Astrocyte (in vitro differentiated cells and primary cell): ENCODE measurements around the gene SNX8. TPM values are rescaled to one million over a fixed set of nuclear protein-coding genes. Genes with fewer than 3 reads are reported as not detected.

Experiments
- DNase-seq: peaks from one replicate; pipeline ENCODE4 v3.0.0-alpha.2; 2010; ENCODE audit warnings: low read depth
- FAIRE-seq: peaks from 2 replicates; lab custom pipeline; 2011; peaks lifted over from hg19 to GRCh38; lab: Jason Lieb, UNC
- H2AFZ ChIP-seq: 2 replicates; pipeline ENCODE4 v1.6.0; 2012; ENCODE audit warnings: low read depth, low read length, inconsistent platforms
- H3K27ac ChIP-seq: 2 replicates; pipeline ENCODE4 v1.5.1; 2011; ENCODE audit warnings: low read depth, low read length, inconsistent platforms
- H3K27me3 ChIP-seq: 2 replicates; pipeline ENCODE4 v1.6.0; 2011; ENCODE audit warnings: low read length, inconsistent platforms; ENCODE audit not compliant: insufficient read depth
- H3K36me3 ChIP-seq: 2 replicates; pipeline ENCODE4 v1.5.1; 2011; ENCODE audit warnings: low read length, inconsistent platforms; ENCODE audit not compliant: insufficient read depth
- H3K4me1 ChIP-seq: 2 replicates; pipeline ENCODE4 v1.5.1; 2011; ENCODE audit warnings: low read length, inconsistent platforms; ENCODE audit not compliant: insufficient read depth
- H3K4me2 ChIP-seq: 2 replicates; pipeline ENCODE4 v1.6.0; 2012; ENCODE audit warnings: low read length, inconsistent platforms
- H3K4me3 ChIP-seq: 2 replicates; pipeline ENCODE4 v1.5.1; 2011; ENCODE audit warnings: low read depth, mild to moderate bottlenecking, low read length, inconsistent platforms; ENCODE audit not compliant: insufficient read depth
- H3K79me2 ChIP-seq: 2 replicates; pipeline ENCODE4 v1.6.0; 2012; ENCODE audit warnings: mild to moderate bottlenecking, low read length, inconsistent platforms; ENCODE audit not compliant: insufficient read depth
- H3K9ac ChIP-seq: 2 replicates; pipeline ENCODE4 v1.6.0; 2012; ENCODE audit warnings: mild to moderate bottlenecking, low read length, inconsistent platforms
- H3K9me3 ChIP-seq: 2 replicates; pipeline ENCODE4 v1.5.1; 2012; ENCODE audit warnings: low read depth, mild to moderate bottlenecking, low read length, inconsistent platforms; ENCODE audit not compliant: insufficient read depth
- H4K20me1 ChIP-seq: 2 replicates; pipeline ENCODE4 v1.6.0; 2012; ENCODE audit warnings: low read length, inconsistent platforms; ENCODE audit not compliant: insufficient read depth
- H3K27ac Mint-ChIP-seq: one replicate; pipeline ENCODE4 v1.8.0; 2021; ENCODE audit warnings: mild to moderate bottlenecking, mixed read lengths; ENCODE audit not compliant: unreplicated experiment
- H3K27me3 Mint-ChIP-seq: one replicate; pipeline ENCODE4 v1.8.0; 2021; ENCODE audit warnings: low read depth, mixed read lengths; ENCODE audit not compliant: unreplicated experiment
- H3K36me3 Mint-ChIP-seq: one replicate; pipeline ENCODE4 v1.8.0; 2021; ENCODE audit warnings: low read depth, mixed read lengths; ENCODE audit not compliant: unreplicated experiment
- H3K4me1 Mint-ChIP-seq: one replicate; pipeline ENCODE4 v1.8.0; 2021; ENCODE audit warnings: low read depth, mixed read lengths; ENCODE audit not compliant: unreplicated experiment
- H3K4me3 Mint-ChIP-seq: one replicate; pipeline ENCODE4 v1.8.0; 2021; ENCODE audit warnings: mild to moderate bottlenecking, moderate library complexity, mixed read lengths; ENCODE audit not compliant: unreplicated experiment
- H3K9me3 Mint-ChIP-seq: one replicate; pipeline ENCODE4 v1.8.0; 2021; ENCODE audit warnings: mild to moderate bottlenecking, mixed read lengths; ENCODE audit not compliant: unreplicated experiment
- EZH2 ChIP-seq: IDR thresholded peaks from 2 replicates; pipeline ENCODE4 v1.6.1; 2012; ENCODE audit warnings: mild to moderate bottlenecking, low read length, inconsistent platforms; ENCODE audit not compliant: insufficient read depth
- total RNA-seq: library from RNA; stranded (reverse); gene quantifications from 2 replicates; pipeline ENCODE4 v1.2.1, GENCODE V29; 2021
- TF ChIP-seq, protein P1 (sequence below): IDR thresholded peaks from 2 replicates; pipeline ENCODE4 v1.5.1; 2011; ENCODE audit warnings: low read depth, mild to moderate bottlenecking, inconsistent platforms, low read length, moderate library complexity; ENCODE audit not compliant: insufficient read depth

Gene SNX8
- total RNA-seq, 1 donor from 2014 or later, result 28.9 TPM

DNA sequence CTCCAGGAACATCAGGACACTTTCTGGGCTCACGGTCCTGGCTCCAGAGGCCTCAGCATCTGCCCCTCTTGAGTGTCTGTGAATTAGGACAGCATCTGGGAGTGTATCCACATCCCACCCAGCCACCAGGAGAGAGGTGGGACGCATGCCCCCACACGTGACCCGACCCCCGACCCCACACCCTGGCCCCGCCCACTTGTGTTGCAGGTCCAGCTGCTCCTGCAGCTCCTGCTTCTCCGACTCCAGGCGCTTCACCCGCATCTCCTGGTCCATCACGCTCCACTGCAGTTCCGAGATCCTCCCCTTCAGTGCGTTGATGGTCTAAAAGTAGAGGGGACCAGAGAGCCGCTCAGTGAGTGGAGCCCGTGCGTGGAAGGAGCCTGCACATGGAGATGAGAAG lies 95.1 kb downstream of the SNX8 start:
- Histone ChIP-seq H2AFZ (no peak overlapping the region), H3K27me3 (no peaks in the 10 kb centered on the region), H3K4me2 (no peak overlapping the region), H3K79me2 (peaks cover 16% of the 10 kb centered on the region), H3K4me1 (no peaks in the 10 kb centered on the region), H4K20me1 (peaks cover 48% of the 10 kb centered on the region), H3K36me3 (peaks cover 16% of the 10 kb centered on the region), H3K27ac (no peak overlapping the region), H3K9ac (no peak overlapping the region), H3K4me3 (no peak overlapping the region), H3K9me3 (no peaks in the 10 kb centered on the region)
- DNase-seq, result no peak
- Mint-ChIP-seq H3K9me3 (no peaks in the 10 kb centered on the region), H3K4me3 (no peak overlapping the region), H3K36me3 (peaks cover 21% of the 10 kb centered on the region), H3K27me3 (no peaks in the 10 kb centered on the region), H3K27ac (no peak overlapping the region), H3K4me1 (no peaks in the 10 kb centered on the region)
- TF ChIP-seq, protein P1, sequence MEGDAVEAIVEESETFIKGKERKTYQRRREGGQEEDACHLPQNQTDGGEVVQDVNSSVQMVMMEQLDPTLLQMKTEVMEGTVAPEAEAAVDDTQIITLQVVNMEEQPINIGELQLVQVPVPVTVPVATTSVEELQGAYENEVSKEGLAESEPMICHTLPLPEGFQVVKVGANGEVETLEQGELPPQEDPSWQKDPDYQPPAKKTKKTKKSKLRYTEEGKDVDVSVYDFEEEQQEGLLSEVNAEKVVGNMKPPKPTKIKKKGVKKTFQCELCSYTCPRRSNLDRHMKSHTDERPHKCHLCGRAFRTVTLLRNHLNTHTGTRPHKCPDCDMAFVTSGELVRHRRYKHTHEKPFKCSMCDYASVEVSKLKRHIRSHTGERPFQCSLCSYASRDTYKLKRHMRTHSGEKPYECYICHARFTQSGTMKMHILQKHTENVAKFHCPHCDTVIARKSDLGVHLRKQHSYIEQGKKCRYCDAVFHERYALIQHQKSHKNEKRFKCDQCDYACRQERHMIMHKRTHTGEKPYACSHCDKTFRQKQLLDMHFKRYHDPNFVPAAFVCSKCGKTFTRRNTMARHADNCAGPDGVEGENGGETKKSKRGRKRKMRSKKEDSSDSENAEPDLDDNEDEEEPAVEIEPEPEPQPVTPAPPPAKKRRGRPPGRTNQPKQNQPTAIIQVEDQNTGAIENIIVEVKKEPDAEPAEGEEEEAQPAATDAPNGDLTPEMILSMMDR, result no peak
- no peak for TF ChIP-seq EZH2
- FAIRE-seq, result no peak

DNA sequence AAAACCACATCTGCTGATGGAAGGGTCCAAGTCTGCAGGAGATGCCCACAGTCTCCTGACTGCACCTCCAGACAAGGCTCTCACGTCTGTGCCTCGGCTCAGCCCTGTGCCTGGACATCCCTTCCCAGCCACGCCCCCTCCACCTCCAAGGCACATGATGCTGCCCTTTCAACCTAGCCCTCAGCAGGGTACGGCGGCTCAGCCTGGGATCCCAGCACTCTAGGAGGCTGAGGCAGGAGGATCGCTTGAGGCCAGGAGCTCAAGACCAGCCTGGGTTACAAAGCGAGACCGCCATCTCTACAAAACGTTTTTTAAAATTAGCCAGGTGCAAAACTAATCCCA lies 95.8 kb downstream of the SNX8 start:
- no peaks in the 10 kb centered on the region for H3K4me1 Mint-ChIP-seq
- H3K9me3 Mint-ChIP-seq, result peaks cover 3% of the 10 kb centered on the region
- Histone ChIP-seq H3K36me3 (peaks cover 16% of the 10 kb centered on the region), H3K4me3 (no peak overlapping the region), H3K9ac (no peak overlapping the region), H3K4me1 (no peaks in the 10 kb centered on the region), H3K4me2 (no peak overlapping the region), H3K27ac (no peak overlapping the region), H2AFZ (no peak overlapping the region), H3K27me3 (no peaks in the 10 kb centered on the region), H3K9me3 (no peaks in the 10 kb centered on the region), H3K79me2 (peaks cover 16% of the 10 kb centered on the region), H4K20me1 (peaks cover 47% of the 10 kb centered on the region)
- no peak overlapping the region for H3K4me3 Mint-ChIP-seq
- peaks cover 26% of the 10 kb centered on the region for H3K36me3 Mint-ChIP-seq
- H3K27me3 Mint-ChIP-seq, result no peaks in the 10 kb centered on the region
- DNase-seq (no peak), FAIRE-seq (no peak)
- TF ChIP-seq, protein P1, result no peak
- TF ChIP-seq EZH2, result no peak
- H3K27ac Mint-ChIP-seq, result no peak overlapping the region

DNA sequence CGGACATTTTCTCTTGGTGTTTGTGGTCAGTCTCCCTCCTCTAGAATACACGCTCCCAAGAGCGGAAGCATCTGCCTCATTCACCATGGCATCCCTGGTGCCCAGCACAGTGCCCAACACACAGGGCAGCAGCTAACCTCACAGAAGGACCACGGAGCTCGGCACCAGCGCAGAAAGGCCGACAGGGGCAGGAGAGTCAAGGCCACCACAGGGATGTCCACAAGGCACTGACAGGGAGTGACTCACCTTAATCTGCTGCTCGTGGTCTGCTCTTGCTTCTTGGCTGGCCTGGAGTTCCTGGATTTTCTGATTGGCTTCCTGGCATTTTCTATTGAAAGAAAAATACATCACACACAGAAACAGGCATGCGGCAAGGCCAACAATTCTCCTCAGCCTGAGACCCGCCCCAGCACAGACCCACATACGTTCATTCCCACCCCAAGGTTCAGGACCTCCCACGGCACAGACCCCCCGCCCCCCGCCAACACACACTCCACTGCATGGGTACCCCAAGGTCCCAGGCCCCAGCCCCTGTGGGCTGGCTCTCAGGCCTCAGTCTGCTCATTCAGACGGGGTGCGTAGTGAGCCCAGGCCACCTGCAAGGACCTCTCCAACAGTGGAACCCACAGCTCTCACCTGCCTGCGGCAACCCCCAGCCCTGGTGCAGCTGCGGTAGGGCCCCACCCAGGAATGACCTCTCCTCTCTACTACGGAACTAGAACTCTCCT lies 96.4 kb downstream of the SNX8 start:
- Histone ChIP-seq H3K4me1 (no peaks in the 10 kb centered on the region), H3K27ac (no peak overlapping the region), H3K36me3 (peaks cover 16% of the 10 kb centered on the region), H3K9me3 (no peaks in the 10 kb centered on the region), H2AFZ (no peak overlapping the region), H4K20me1 (peaks cover 48% of the 10 kb centered on the region), H3K9ac (no peak overlapping the region), H3K4me3 (no peak overlapping the region), H3K79me2 (peaks cover 16% of the 10 kb centered on the region), H3K27me3 (no peaks in the 10 kb centered on the region), H3K4me2 (no peak overlapping the region)
- Mint-ChIP-seq H3K36me3 (peaks cover 26% of the 10 kb centered on the region), H3K27ac (no peak overlapping the region), H3K4me3 (peak overlapping the region; percentile 45), H3K4me1 (no peaks in the 10 kb centered on the region), H3K9me3 (peaks cover 3% of the 10 kb centered on the region), H3K27me3 (no peaks in the 10 kb centered on the region)
- DNase-seq, result no peak
- no peak for TF ChIP-seq EZH2
- TF ChIP-seq, protein P1, result peak; percentile 5
- FAIRE-seq, result no peak
